PC-9 (cell line): ENCODE results near the gene ZNF483.

Experiments used
- CTCF ChIP-seq: fragments of 200-600 bp; sonication (generic); conservative IDR thresholded peaks from 2 replicates; pipeline ENCODE4 v1.6.1; 2017; ENCODE audit warnings: mixed run types, antibody characterized with exemption, mild to moderate bottlenecking, moderate library complexity
- EZH2 ChIP-seq: fragments of 200-600 bp; sonication (generic); IDR thresholded peaks from 2 replicates; pipeline ENCODE4 v1.8.0; 2017; ENCODE audit warnings: antibody characterized with exemption, low read depth

GRCh38 chr9:111529787-111530186 lies 4.8 kb downstream of the ZNF483 start:
- TF ChIP-seq CTCF, result no peak
- no peak for TF ChIP-seq EZH2
